ENCODE data around the gene DMD.

DMD gene

GRCh38 chrX:31130457-31131220 is 2080.7 kb downstream of the DMD start:
- DNase-seq, result no peak

DNA sequence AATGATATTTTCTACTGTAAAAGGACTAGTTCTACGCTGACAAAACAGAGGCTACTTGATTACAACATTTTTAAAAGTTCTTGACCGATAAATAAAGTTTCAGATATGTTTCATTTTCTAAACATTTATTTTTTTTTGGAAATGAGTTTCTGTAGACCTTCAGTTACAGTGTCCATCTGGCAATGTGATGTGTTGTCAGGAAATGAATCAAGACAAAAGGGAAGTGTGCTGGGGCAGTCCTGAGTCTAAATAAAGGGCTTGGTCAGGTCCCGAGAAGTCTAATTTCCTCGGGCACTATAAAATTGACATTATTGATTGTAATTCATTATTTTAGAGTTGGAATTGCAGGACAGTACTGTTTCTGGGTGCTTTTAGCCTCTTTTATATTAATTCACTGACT is 2082.5 kb downstream of the DMD start:
- DNase-seq, result no peak

- DNase-seq, result no peak
Observed at GRCh38 chrX:31127716-31128115, 2083.6 kb downstream of the DMD start.

GRCh38 chrX:31126205-31126604 is 2085.1 kb downstream of the DMD start:
- DNase-seq, result no peak

DNA sequence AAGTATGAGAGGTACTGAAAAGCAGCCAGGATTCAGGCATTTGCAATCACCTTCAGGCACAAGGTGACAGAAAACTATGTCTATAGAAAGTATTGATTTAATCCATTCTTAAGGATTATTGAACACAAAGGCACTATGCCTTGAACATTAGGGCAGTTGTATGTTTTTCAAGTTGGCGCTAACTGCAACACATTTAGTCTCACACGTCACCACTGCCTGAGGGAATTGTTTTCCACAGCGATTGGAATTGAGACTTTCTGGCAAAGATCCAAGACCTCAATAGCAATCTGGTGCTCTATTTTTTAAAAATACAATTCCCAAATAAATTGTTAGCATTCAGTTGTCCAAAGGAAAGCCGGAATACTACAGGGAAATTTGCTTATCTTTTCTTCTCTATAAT is 2086.8 kb downstream of the DMD start:
- DNase-seq, result no peak

- no peak for DNase-seq
Observed at GRCh38 chrX:31123335-31123734, 2088.0 kb downstream of the DMD start.

DNA sequence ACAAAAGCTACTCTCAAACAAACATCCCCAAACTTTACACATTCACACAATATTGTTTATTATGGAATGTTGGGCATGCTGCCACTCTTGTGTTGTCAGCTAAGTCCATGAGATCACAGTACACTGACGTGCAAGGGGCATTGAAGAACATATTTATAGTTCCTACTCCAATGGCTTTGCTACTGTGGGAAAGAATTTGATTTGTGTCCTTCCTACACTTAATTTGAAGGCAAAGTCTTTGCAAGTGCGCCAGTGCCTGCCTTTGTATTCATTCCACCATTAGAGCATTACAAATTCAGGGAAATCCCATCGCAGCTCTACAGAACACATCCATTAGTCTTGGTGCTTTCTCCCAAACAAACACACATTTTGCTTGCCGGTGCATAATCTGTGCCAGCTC is 2094.1 kb downstream of the DMD start:
- no peak for DNase-seq

GRCh38 chrX:31115398-31115797 is 2096.0 kb downstream of the DMD start:
- no peak for DNase-seq

DNA sequence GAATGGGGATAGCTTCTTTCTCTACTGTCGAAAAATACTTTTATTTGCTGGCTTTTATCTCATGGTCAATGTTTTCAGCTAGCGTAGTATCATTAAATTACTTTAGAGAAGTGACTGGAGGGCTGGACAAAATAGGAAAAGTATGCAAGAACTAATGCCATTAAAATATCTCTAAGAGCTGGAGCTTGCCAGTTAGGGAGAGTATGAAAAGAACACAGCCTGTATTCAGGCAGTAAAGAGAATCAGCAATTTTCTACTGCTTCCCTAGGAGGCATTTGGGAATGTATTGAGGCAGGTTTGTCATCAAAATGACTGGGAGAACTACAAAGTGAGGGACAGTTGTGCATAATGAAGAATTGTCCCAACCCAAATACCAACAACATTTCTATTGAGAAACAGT is 2096.5 kb downstream of the DMD start:
- no peak for DNase-seq

DNA sequence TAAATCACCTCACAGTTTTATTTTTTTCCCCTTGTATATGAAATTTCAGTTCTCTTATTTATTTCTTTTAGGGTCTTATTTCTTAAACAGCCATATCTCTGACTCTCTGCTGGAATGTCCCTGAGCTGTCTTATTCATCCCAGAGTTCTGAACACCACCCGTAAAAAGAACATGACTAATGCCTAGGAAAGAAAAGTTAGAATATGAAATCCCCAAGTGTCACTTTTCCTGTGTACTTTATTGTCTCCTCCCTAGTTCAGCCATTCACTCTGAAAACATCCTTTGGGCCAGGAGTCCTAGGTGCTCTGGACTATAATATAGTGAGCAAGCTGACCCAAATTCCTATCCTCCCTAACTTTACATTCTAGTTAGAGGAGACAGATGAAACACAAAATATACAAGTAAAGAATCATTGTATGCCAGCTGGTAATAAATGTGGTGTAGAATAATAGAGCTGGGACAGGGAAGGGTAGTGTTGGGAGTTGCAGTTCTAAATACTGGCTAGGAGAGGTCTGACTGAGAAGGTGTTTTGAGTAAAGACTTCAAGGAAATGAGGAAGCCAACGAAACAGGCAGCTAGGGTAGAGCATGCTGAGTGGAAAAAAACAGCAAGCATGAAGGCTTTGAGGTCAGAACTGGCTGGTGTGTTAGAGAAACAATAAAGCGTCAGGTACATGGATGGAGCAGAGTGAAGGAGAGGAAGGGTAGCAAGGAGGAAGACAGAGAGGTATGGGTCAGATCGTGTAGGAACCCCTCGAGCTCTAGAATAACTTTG is 2098.9 kb downstream of the DMD start:
- DNase-seq, result no peak

DNA sequence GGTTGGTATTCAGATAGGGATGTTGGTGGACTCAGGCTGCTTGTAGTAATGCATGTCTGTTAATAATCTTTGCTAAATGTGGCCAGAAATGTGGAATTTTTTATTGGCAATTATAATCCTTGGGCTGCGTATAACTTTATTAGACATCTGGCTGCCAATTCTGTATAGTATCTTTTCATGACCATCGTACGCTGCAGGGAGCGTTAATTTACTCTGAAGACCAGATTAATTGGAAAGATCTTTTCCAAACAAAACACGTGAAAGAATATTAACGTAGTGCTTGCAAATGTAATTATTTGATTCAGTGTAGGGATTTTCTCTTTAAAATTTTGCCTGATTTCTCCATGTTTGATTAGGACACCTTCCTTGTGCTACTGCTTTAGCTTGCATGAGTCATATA is 2100.7 kb downstream of the DMD start:
- DNase-seq, result no peak

GRCh38 chrX:31099536-31100090 is 2111.7 kb downstream of the DMD start:
- DNase-seq, result no peak

- DNase-seq, result no peak
Observed at GRCh38 chrX:31098079-31098478, 2113.3 kb downstream of the DMD start.

GRCh38 chrX:31093639-31093975 is 2117.7 kb downstream of the DMD start:
- no peak for DNase-seq

DNA sequence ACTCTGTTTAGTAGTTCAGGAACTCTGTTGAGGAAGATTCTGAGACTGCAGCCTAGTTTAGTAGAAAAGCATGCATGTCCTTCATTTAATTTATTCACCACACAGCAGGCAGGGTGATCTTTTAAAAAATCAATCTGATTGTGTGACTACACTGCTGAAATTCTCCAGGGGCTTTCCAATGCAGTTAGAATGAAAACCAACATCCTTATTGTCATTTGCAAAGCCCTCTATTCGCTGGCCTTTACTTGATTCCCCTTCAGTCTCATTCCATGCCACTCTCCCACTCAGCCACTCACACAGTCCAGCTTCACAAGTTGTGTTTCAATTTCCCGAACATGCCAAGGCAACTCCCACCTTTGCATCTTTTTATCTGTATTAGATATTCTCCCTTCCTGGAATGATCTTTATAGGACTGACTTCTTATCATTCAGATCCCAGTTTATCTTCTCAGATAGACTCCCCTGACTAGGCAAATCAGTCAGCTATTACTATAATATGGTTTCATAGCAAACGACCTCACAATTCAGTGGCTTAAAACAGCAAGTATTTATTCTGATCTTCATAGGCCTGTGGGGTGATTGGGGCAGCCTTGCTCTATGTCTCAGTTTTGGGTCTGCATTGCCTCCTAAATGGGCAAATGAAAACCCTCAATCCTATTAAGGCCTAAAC is 2118.2 kb downstream of the DMD start:
- DNase-seq, result no peak

DNA sequence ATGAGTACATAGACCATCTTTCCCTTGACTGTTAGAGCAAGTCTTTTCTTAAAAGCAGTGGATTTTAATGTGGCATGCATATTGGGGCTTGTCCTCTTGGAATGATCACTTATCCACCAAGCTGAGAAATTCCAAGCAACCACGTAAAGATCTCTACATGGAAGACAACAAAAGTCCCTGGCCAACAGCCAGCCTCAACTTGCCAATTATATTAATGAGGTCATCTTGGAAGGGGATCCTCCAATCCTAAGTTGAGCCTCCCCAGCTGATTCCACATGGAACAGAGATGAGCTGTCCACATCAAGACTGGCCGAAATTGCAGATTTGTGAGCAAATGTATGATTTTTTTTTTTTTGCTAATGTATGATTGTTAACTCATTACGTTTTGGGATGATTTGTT is 2118.9 kb downstream of the DMD start:
- DNase-seq, result no peak

- DNase-seq, result no peak
Observed at GRCh38 chrX:31091819-31092218, 2119.5 kb downstream of the DMD start.

DNA sequence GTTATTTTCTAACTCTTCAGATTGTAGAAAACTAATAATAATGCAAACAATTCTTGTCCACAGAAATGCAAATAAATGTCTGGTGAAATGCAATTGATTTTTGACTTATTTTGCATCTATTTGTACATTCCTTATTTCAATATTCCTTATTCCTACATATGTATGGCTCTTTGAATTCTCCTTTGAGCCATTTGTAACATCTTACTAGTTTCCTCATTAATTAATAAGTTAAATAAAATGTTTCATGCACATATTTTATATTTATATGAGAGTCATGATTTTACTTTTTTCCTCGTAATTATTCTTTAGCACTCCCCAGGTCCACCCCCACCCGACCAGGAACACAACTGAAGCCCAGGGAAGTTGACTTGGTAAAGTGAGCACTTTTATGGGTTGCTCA is 2136.8 kb downstream of the DMD start:
- DNase-seq, result no peak

DNA sequence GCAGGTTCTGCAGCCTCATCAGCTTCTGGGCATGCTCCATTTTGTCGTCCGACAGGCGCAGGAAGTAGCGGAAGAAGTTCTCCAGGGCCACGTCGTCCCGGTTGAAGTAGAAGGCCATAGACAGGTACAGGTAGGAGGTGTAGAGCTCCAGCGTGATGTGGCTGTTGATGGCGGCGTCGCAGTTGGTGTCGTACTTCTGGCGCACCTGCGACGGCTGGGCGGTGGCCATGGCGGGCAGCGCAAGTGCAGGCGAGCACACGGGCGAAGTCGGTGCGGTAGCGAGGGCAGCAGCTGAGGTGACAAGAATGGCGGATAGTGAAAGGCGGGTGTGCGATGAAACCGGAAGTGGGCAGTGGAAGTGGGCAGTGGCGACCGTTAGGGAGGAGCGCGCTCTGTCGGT is 2139.6 kb downstream of the DMD start, which contains the start of gene FTHL17:
Gene FTHL17, minus strand, starts transcription at position 317 of the 400 bp plus-strand sequence. Its CDS starts 88 bp downstream, at position 229.
- DNase-seq, result no peak

DNA sequence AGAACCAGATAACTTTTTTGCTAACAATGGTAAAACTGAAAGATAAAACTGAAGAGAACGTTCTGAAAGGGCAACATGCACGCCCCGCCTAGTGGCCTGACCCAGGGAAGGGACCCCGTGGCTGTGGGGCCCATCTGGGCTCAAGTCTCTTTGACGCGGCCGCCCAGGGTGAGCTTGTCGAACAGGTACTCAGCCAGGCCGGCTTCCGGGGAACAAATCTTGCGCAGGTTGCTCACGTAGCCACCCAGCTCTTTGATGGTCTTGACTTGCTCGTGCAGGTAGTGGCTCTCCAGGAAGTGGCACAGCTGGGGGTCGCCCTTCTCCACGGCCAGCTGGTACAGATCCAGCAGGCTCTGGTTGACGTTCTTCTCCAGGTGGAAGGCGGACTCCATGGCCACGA is 2140.1 kb downstream of the DMD start:
- DNase-seq, result no peak

DNA sequence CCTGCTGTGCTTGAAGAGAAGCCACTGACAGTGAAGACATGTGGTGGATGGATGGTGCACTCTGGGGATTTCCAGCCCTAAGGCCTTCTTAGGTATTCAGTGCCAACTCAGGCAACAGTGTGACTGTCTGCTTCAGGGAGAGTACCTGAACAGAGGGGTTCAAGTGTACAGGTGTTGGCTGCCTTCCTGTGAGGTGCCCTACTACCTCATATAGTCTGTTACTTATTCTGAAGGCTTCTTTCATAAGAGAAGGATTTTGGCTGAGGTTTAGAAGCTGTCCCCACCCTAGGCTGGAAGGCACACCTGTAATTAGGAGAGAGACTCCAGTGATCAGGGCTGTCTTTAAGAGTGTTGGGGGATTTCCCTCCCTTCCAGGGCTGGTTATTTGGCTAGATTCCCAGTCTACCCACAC is 2141.3 kb downstream of the DMD start:
- no peak for DNase-seq

All from activated CD4-positive, alpha-beta T cell treated with anti-CD3 and anti-CD28 coated beads for 4 hours (primary cell).